Stimulated activated CD8-positive, alpha-beta memory T cell treated with anti-CD3 and anti-CD28 coated beads, Interleukin-12 subunit alpha, Interleukin-12 subunit beta, amount 100 ng/mL, for 24 hours (primary cell): ENCODE results near the gene FAM156A.
"Not testable (repeated sequence)": the region's sequence is repeated elsewhere in the genome, so short reads cannot be mapped to it uniquely, and the experiment has no call there.

Experiments
- DNase-seq: peaks from one replicate; pipeline ENCODE4 v3.0.0-alpha.2; 2020; ENCODE audit errors: extremely low read depth

The FAM156A gene, protein sequence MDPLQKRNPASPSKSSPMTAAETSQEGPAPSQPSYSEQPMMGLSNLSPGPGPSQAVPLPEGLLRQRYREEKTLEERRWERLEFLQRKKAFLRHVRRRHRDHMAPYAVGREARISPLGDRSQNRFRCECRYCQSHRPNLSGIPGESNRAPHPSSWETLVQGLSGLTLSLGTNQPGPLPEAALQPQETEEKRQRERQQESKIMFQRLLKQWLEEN

DNA sequence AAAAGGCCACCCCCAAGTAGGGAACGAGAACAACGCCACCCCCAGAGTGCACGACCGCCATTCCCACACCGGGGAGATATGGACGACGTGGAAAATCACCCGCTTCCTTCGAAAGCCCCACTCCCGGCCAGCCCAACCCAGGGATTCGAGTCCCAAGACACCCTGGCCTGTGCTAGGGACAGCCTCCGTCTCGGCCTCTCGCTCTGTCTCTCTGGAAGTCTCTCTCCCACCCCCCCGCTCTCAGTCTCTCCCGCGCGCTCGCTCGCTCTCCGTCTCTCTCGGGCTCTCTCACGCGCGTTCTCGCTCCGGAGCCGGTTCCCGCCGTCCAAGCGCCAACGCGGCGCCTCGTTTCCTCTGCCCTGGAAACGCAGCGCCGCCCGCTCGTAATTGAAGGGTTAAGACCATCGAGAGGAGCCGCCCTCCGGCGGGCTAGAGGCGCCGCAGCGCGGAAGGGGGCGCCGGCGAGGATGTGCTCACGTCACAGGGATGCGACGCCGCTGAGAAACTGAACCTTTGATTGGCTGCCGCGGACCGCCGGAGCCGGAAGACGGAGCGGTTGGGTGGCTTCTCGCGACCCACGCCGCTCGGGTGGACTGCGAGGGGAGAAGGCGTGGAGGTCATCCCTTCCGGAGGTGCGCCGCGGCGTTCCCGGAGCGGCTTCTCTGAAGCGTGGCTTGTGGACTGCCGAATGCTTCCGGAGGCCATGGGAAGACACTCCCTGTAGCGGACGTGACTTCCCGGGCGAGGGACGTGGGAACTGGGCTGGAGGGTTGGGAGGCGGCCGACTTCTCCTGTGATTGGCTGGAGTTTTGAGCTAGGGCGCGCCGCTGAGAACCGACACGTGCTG is at the start of gene FAM156A:
TSS of gene FAM156A (minus strand) at position 406 of the 847 bp plus-strand sequence. CDS start 9,930 bp downstream, outside the sequence.
- not testable (repeated sequence) for DNase-seq

DNA sequence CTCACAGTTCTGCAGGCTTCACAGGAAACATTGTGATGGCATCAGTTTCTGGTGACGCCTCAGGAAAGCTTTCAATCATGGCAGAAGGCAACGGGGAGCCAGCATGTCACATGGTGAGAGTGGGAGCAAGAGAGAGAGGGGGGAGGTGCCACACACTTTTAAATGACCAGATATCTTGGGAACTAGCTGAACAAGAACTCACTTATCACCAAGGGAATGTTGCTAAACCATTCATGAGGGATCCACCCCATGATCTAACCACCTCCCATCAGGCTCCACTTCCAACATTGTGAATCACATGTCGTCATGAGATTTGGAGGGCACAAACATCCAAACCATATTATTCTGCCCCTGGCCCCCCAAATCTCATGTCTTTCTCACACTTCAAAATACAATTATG is 47.0 kb upstream of the FAM156A start:
- no peak for DNase-seq

GRCh38 chrX:53004811-53005210 is 46.5 kb upstream of the FAM156A start:
- DNase-seq, result no peak

DNA sequence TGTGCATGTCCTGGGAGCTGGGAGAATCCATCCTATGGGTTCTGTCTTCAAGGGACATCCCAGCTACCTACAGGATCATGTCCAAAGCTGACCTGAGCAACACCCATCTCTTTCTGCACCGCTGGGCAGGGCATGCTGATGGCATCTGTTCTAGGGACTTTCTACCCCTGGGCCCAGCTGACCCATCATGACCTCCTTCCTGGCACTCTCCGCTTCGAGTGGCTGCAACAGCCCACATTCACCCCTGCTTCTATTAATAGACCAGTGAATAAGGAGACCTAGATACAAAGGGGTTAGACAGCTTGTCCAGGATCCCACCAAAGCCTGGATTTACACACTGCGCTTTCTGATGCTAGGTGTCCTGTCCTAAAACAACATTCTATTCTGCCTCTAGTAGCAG is 45.7 kb upstream of the FAM156A start:
- DNase-seq, result no peak

DNA sequence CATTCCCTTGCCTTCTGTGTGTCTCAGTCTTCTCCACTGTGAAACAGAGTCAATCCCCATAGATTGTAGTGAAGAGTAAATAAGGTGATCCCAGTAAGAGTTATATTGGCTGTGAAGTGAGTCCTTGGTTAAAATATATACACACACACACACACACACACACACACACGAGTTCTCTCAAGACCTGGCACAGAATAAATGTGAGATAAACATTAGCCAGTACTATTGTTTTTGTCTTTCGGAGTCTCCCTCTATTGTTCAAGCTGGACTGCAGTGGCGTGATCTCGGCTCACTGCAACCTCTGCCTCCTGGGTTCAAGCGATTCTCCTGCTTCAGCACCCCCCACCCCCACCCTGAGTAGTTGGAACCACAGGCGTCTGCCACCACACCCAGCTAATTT is 44.8 kb upstream of the FAM156A start:
- no peak for DNase-seq

GRCh38 chrX:53001958-53002357 is 43.6 kb upstream of the FAM156A start:
- no peak for DNase-seq

DNA sequence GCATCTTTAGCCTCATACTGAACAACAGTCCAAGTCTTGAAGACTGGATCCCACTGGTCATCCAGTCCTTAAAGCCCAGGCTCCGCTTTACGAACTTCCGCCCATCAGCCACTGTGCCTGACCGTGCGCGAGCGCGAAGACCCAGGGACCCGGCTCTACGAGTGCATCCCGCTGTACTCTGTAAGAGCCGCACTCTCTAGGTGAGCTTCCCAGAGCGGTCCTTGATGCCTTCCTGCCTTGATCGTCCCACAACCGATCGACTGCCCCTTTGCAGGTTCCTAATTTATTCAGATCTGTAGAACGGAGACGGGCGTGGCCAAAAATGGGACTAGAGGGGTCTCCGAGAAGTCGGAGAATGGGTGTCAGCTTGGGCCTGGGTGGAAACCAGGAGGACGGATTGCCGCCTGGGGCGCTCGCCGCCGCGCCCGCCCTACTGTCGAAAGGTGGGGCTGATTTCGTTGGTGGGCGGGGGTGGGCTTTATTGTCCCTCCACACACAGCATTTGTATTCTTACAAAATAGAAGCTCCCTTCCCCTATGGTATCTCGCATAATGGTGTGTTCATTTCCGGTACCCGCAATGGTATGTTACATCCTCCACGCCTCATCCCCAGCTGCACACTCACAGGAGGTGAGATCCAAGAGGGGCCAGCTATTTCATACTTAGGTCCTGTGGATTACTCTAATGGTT is 42.3 kb upstream of the FAM156A start:
- DNase-seq, result no peak

GRCh38 chrX:52995987-52996331 is 37.6 kb upstream of the FAM156A start:
- DNase-seq, result no peak

- peak; percentile 75 for DNase-seq
These were observed 37.0 kb upstream of the FAM156A start for GRCh38 chrX:52995135-52995986.

GRCh38 chrX:52990848-52991247 is 32.5 kb upstream of the FAM156A start:
- no peak for DNase-seq

DNA sequence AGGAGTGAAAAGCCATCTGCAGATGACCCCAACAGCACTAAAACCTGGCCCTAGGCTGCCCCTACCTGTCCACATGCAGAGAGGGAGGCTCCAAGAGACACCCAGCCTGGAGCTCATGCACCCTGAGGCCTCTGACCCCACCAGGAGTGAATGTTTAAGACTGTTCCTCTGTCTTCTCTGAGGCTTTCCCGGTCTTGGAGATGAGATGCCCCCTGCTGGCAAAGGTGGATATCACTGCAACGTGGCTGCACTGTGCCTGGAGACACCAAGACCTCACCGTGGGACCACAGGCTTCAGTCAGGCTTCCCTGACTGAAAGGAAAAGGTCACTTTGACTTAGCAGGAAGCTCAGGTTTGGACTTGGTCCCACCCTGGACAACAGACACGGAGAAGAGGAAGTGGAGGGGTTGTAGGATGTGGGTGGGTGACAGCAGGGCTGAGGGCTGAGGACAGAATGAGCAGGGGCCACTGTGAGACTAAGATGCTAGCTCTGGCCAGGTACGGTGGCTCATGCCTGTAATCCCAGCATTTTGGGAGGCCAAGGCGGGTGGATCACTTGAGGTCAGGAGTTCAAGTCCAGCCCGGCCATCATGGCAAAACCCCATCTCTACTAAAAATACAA is 31.8 kb upstream of the FAM156A start:
- DNase-seq, result not testable (repeated sequence)

DNA sequence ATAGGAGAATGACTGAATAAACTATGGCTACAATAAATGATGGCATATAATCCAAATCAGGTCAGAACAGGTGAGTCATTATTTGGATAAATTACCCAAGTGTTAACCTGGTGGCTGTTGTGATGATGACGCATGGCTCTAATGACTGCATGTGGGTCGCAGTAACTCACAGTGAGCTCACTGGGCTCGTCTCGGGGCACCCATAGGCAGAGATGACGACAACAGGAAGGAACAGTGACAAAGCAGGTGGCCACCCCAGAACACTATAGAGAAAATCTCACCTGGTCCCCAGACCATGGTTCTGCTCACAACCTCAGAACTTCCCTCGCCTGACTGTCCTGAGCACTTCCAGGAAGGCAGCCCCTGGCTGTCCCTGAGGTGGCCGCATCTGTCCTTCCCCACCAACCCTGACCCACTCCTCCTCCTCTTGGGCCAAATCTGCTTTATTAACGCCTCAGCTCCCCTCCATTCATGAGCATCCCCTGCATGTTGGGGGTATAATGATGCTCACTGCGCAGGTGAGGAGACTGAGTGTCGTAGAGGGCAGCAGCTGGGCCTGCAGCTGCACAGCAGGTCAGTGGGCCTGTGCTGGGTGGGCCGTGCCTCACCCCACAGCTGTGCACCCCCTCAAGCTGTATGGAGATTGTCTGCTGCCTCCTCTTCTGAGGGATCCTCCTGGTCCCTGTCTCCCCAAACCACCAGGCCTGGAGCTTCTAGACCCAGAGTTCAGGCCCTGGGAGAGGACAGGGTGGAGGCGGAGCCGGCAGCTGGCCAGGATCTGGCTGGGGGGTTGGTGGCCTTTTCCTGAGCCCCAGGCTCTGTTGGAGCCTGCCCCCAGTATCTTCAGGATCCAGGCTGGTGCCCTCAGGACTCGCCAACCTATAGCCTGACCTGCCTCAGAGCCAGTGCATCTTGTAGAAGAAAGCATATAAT is 30.9 kb upstream of the FAM156A start:
- no peak for DNase-seq

DNA sequence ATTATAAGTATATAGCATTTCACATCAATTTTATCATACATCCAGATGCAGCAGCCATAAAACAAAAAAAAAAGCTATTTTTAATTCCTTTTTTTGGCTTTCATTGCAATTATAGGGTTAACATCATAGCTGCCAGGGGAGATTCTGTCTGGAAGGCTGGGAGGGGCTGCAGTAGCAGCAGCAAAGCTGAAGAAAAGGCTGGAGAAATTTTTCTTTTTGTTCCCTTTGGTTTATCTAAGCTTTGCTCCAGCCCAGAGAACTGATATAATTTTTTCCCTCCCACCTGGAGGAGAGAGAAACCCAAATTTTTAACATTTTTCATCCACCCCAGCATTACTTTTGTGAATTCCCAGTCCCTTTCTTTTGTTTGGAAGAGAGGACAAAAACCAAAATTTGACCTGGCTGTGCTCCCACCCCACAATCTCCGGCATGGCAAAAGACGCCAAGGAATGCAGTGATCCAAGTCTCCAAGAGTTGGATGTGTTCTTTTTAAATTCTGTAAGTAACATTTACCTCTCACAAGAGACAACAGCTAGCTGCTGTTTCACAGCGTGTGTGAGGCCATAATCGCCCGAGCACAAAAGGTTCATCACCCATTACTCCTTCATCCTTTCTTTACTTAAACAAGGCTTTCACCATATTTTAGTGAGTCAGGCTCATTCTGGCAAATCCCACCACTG is 25.1 kb upstream of the FAM156A start:
- no peak for DNase-seq

- no peak for DNase-seq
These were observed 21.7 kb upstream of the FAM156A start for GRCh38 chrX:52979993-52980392.

GRCh38 chrX:52979568-52979967 is 21.2 kb upstream of the FAM156A start:
- DNase-seq, result no peak

DNA sequence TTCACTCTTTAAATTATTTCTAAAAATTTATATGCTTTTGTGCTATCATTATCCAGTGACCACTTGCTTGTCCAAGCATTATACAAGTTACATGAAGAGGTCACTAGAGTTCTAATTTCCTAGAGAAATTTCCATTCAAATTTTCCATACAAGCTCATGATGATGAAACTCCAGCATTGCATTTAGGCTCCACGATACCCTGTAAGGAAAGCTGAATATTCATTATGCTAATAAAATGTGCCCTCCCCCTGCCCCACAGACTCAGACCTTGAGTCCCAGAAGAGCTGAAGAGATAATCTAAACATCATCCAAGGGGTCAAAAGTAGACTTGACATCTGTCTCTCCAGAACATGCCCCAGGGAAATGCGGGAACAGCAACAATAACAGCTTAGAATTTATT is 19.6 kb upstream of the FAM156A start:
- no peak for DNase-seq

DNA sequence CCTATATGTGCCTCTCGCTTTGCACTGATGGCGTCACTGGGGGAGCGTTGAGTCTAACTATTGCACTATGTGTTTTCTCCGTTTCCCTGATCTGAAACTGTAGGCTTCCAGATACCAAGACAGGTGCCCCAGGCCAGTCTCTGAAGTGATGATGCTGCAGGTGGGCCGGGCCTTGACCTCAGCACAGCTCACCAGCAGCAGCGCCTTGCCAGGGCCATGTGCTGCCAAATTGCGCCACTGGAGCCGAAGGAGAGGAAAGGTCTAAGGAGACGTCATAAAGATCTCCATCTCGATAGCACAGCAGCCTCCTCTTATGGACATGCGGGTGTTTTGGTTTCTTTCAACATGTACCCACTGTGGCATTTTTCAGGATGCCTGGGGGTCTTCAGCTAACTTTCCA is 17.3 kb upstream of the FAM156A start:
- not testable (repeated sequence) for DNase-seq

DNA sequence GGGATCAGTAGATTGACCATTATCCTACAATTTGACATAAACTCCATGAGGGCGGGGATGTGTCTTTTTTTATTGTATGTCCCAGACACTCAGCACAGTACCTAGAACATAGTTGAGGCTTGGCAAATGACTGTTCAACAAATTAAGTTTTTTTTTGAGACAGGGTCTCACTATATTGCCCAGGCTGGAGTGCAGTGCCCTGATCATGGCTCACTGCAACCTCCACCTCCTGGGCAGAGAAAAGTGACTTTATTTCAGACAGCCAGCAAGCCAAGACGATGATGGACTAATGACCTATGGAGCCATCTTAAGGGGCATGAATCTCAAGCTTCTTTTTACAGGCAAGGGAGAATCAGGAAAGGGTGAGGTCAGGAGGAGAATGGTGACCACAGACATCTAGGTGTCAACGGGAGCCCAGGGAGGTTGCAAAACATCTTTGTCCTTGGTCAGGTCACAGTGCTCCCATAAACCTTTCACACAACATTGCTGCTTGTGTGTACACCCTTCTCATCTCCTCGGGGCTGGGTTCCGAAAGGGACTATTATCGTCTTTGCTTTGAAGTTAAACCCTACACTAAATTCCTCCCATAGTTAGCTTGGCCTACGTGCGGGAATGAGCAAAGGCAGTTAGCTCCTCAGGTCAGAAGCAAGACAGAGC is 16.1 kb upstream of the FAM156A start:
- not testable (repeated sequence) for DNase-seq

GRCh38 chrX:52967922-52968321 is 9.6 kb upstream of the FAM156A start:
- not testable (repeated sequence) for DNase-seq
